ENCODE results near the gene RGPD5.
"Not testable (repeated sequence)": the region's sequence is repeated elsewhere in the genome, so short reads cannot be mapped to it uniquely, and the experiment has no call there.

- TF ChIP-seq, protein P1, sequence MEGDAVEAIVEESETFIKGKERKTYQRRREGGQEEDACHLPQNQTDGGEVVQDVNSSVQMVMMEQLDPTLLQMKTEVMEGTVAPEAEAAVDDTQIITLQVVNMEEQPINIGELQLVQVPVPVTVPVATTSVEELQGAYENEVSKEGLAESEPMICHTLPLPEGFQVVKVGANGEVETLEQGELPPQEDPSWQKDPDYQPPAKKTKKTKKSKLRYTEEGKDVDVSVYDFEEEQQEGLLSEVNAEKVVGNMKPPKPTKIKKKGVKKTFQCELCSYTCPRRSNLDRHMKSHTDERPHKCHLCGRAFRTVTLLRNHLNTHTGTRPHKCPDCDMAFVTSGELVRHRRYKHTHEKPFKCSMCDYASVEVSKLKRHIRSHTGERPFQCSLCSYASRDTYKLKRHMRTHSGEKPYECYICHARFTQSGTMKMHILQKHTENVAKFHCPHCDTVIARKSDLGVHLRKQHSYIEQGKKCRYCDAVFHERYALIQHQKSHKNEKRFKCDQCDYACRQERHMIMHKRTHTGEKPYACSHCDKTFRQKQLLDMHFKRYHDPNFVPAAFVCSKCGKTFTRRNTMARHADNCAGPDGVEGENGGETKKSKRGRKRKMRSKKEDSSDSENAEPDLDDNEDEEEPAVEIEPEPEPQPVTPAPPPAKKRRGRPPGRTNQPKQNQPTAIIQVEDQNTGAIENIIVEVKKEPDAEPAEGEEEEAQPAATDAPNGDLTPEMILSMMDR (conservative IDR thresholded peaks at IDR 0.05 in 1 of 2, IDR thresholded peaks at IDR 0.05 in 1 of 2; ENCODE audit: low read depth in 1 of 2, low read length in 2 of 2), result not testable (repeated sequence)
- TF ChIP-seq EZH2 (IDR thresholded peaks at IDR 0.05; ENCODE audit: low read length, missing control alignments), result not testable (repeated sequence)
Measured at GRCh38 chr2:109895090-109895869, 101.2 kb downstream of the RGPD5 start.
